GM18498 (cell line): ENCODE data around the gene ZDHHC11B.
"Not testable (repeated sequence)": the region's sequence is repeated elsewhere in the genome, so short reads cannot be mapped to it uniquely, and the experiment has no call there.

ENCODE experiments used
- ATAC-seq: cut with Tn5 transposase; IDR thresholded peaks from one replicate; pipeline ENCODE4 v1.9.1; 2021; ENCODE audit warnings: mild to moderate bottlenecking, moderate library complexity; ENCODE audit not compliant: unreplicated experiment

Gene ZDHHC11B

GRCh38 chr5:770585-770984 is 13.9 kb downstream of the ZDHHC11B start:
- not testable (repeated sequence) for ATAC-seq

GRCh38 chr5:769485-770145 is 14.9 kb downstream of the ZDHHC11B start:
- ATAC-seq = not testable (repeated sequence)

- no peak for ATAC-seq
These were observed 17.7 kb downstream of the ZDHHC11B start for GRCh38 chr5:766666-767431.

GRCh38 chr5:765948-766631 is 18.4 kb downstream of the ZDHHC11B start:
- no peak for ATAC-seq

- ATAC-seq = no peak
These were observed 20.3 kb downstream of the ZDHHC11B start for GRCh38 chr5:763998-764781.

GRCh38 chr5:763397-763796 is 21.1 kb downstream of the ZDHHC11B start:
- no peak for ATAC-seq

GRCh38 chr5:762996-763395 is 21.5 kb downstream of the ZDHHC11B start:
- not testable (repeated sequence) for ATAC-seq

- no peak for ATAC-seq
These were observed 22.4 kb downstream of the ZDHHC11B start for GRCh38 chr5:761854-762710.

GRCh38 chr5:761059-761771 is 23.3 kb downstream of the ZDHHC11B start:
- no peak for ATAC-seq

GRCh38 chr5:760363-761058 is 24.0 kb downstream of the ZDHHC11B start:
- no peak for ATAC-seq

- no peak for ATAC-seq
These were observed 24.7 kb downstream of the ZDHHC11B start for GRCh38 chr5:759781-760362.

GRCh38 chr5:759111-759751 is 25.3 kb downstream of the ZDHHC11B start:
- no peak for ATAC-seq

- ATAC-seq = no peak
These were observed 25.9 kb downstream of the ZDHHC11B start for GRCh38 chr5:758698-759053.

GRCh38 chr5:757931-758697 is 26.4 kb downstream of the ZDHHC11B start:
- no peak for ATAC-seq

- no peak for ATAC-seq
These were observed 27.1 kb downstream of the ZDHHC11B start for GRCh38 chr5:757346-757930.

GRCh38 chr5:756865-757345 is 27.6 kb downstream of the ZDHHC11B start:
- ATAC-seq = no peak

- no peak for ATAC-seq
These were observed 28.4 kb downstream of the ZDHHC11B start for GRCh38 chr5:756171-756570.
